ENCODE measurements around the gene GSTO2.
A peak's percentile ranks its signal among the peaks of the same experiment; 100 is the strongest.

GSTO2 gene

DNA sequence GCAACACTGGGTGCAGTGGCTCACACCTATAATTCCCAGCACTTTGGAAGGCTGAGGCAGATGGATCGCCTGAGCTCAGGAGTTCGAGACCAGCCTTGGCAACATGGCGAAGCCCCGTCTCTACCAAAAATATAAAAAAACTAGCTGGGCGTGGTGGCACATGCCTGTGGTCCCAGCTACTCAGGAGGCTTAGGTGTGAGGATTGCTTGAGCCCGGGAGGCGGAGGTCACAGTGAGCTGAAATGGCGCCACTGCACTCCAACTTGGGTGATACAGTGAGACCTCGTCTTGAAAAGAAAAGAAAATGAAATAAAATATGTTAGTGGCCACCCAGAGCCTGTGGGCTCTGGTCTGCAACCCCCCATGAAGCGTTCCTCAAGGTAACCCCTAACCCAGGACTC is 55.9 kb downstream of the GSTO2 start:
- DNase-seq (ENCODE audit: low spot score), result no peak
- TF ChIP-seq, protein P1, sequence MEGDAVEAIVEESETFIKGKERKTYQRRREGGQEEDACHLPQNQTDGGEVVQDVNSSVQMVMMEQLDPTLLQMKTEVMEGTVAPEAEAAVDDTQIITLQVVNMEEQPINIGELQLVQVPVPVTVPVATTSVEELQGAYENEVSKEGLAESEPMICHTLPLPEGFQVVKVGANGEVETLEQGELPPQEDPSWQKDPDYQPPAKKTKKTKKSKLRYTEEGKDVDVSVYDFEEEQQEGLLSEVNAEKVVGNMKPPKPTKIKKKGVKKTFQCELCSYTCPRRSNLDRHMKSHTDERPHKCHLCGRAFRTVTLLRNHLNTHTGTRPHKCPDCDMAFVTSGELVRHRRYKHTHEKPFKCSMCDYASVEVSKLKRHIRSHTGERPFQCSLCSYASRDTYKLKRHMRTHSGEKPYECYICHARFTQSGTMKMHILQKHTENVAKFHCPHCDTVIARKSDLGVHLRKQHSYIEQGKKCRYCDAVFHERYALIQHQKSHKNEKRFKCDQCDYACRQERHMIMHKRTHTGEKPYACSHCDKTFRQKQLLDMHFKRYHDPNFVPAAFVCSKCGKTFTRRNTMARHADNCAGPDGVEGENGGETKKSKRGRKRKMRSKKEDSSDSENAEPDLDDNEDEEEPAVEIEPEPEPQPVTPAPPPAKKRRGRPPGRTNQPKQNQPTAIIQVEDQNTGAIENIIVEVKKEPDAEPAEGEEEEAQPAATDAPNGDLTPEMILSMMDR (conservative IDR thresholded peaks at IDR 0.05; ENCODE audit: low read depth), result no peak
- ChIA-PET POLR2A (ENCODE audit: low non-redundant PET) (no interaction called here), CTCF (no interaction called here)
- peak overlapping the region; percentile 99 for H3K27ac ChIP-seq

DNA sequence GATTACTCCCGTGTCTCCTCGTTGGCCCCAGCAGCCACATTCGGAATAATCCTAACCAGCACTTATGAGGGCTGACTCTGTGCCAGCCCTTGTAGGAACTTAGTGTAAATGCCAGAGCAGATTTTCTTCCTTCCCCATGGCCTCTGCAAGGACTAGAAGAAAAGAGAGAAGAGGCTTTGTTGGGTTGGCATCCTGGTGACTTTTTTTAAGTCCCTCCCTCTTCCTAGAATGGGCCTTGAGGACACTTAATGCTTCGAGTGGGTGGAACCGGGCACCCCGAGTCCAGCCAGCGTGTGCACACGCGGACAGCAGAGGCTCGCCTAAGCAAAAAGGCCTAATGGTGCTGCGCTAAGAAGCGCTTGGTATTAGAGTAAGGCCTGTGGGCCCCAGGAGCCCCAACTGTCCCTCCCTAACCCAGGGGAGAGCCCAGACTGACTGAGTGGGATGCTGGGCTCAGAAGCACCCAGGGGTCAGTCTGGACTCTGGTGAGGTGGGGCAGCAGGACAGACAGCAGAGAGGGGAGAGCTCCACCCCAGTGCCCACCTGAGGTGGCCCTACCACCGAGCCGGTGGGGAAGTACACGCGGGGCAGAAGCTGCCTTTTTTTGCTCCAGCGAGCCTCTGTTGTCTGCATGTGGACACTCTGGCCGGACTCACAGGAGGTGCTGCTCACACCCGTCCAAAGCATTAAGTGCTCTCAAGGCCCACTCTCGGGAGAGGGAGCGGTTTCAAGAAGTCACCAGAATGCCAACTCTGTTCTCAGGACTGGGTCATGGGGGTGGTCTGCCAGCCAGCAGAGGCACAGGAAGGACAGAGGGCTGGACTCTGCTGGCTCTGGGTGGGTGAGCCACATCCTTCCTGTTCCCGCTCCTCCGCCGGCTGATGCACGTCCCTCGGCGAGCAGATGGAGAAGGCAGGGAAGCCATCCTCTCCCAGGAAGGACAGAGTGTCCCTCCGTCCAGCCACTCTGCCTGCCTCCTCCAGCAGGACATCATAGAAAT is 56.8 kb downstream of the GSTO2 start:
- ChIA-PET CTCF (no interaction called here), POLR2A (ENCODE audit: low non-redundant PET) (no interaction called here)
- H3K27ac ChIP-seq, result peak overlapping the region; percentile 99
- DNase-seq (ENCODE audit: low spot score), result no peak
- TF ChIP-seq, protein P1 (conservative IDR thresholded peaks at IDR 0.05; ENCODE audit: low read depth), result no peak

DNA sequence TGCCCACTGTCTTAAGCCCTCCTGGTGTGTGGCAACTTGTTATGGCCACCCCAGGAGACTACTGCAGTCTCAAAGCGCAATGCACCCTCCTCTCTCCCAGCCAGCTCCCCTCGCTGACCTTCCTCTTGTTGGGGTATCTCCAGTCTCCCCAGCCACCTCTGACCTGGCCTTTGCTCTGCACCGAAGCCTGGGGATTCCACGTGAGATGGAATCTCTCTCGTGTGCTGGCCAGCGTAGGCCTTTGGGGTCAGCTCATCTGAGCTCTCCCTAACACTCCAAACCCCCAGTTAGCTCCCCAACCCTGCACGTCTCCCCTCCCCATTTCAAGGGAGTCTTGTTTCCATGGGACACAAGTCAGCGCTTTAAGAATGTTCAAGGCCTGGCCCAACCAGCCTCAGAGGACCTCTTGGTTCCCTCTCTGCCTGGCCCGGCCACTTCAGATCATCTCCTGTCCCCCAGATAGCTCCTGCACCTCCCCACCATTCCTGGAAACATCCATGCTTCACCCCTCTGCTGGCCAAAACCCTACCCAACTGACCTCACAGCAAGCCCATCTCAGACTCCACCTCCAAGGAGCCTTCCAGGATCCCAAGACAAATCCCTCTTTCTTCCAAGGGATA is 58.1 kb downstream of the GSTO2 start:
- no peak for DNase-seq (ENCODE audit: low spot score)
- peak overlapping the region; percentile 99 for H3K27ac ChIP-seq
- TF ChIP-seq, protein P1 (conservative IDR thresholded peaks at IDR 0.05; ENCODE audit: low read depth), result no peak
- ChIA-PET CTCF (interaction anchor here (0.8 kb wide), 1 partner anchor 22 kb away, joined by 6 read pairs; no protein-coding TSS in a partner anchor), POLR2A (ENCODE audit: low non-redundant PET) (no interaction called here)

GRCh38 chr10:104327745-104328645 is 59.0 kb downstream of the GSTO2 start:
- TF ChIP-seq, protein P1 (conservative IDR thresholded peaks at IDR 0.05; ENCODE audit: low read depth), result no peak
- DNase-seq (ENCODE audit: low spot score), result peak; percentile 63
- peak overlapping the region; percentile 99 for H3K27ac ChIP-seq
- ChIA-PET CTCF (interaction anchor here (0.5 to 1.0 kb wide), 3 partner anchors 22 to 53 kb away, joined by 3 to 6 read pairs (median 4); no protein-coding TSS in a partner anchor), POLR2A (ENCODE audit: low non-redundant PET) (no interaction called here)

GRCh38 chr10:104328646-104328895 is 59.6 kb downstream of the GSTO2 start:
- POLR2A ChIA-PET (ENCODE audit: low non-redundant PET), result no interaction called here
- peak overlapping the region; percentile 99 for H3K27ac ChIP-seq
- CTCF ChIA-PET, result interaction anchor here (0.5 to 2.1 kb wide), 3 partner anchors 28 to 54 kb away, joined by 3 to 4 read pairs (median 4); no protein-coding TSS in a partner anchor

More at GRCh38 chr10:104328646-104328895, 59.6 kb downstream of the GSTO2 start:
- TF ChIP-seq, protein P1 (conservative IDR thresholded peaks at IDR 0.05; ENCODE audit: low read depth), result no peak
- DNase-seq (ENCODE audit: low spot score), result no peak
